Astrocyte (in vitro differentiated cells and primary cell): ENCODE measurements around the gene HPS5. TPM values are rescaled to one million over a fixed set of nuclear protein-coding genes. Genes with fewer than 3 reads are reported as not detected.
"Not testable (repeated sequence)": the region's sequence is repeated elsewhere in the genome, so short reads cannot be mapped to it uniquely, and the experiment has no call there.

Experiments used
- DNase-seq: peaks from one replicate; pipeline ENCODE4 v3.0.0-alpha.2; 2010; ENCODE audit warnings: low read depth
- FAIRE-seq: peaks from 2 replicates; lab custom pipeline; 2011; peaks lifted over from hg19 to GRCh38; lab: Jason Lieb, UNC
- H2AFZ ChIP-seq: 2 replicates; pipeline ENCODE4 v1.6.0; 2012; ENCODE audit warnings: low read depth, low read length, inconsistent platforms
- H3K27ac ChIP-seq: 2 replicates; pipeline ENCODE4 v1.5.1; 2011; ENCODE audit warnings: low read depth, low read length, inconsistent platforms
- H3K27me3 ChIP-seq: 2 replicates; pipeline ENCODE4 v1.6.0; 2011; ENCODE audit warnings: low read length, inconsistent platforms; ENCODE audit not compliant: insufficient read depth
- H3K36me3 ChIP-seq: 2 replicates; pipeline ENCODE4 v1.5.1; 2011; ENCODE audit warnings: low read length, inconsistent platforms; ENCODE audit not compliant: insufficient read depth
- H3K4me1 ChIP-seq: 2 replicates; pipeline ENCODE4 v1.5.1; 2011; ENCODE audit warnings: low read length, inconsistent platforms; ENCODE audit not compliant: insufficient read depth
- H3K4me2 ChIP-seq: 2 replicates; pipeline ENCODE4 v1.6.0; 2012; ENCODE audit warnings: low read length, inconsistent platforms
- H3K4me3 ChIP-seq: 2 replicates; pipeline ENCODE4 v1.5.1; 2011; ENCODE audit warnings: low read depth, mild to moderate bottlenecking, low read length, inconsistent platforms; ENCODE audit not compliant: insufficient read depth
- H3K79me2 ChIP-seq: 2 replicates; pipeline ENCODE4 v1.6.0; 2012; ENCODE audit warnings: mild to moderate bottlenecking, low read length, inconsistent platforms; ENCODE audit not compliant: insufficient read depth
- H3K9ac ChIP-seq: 2 replicates; pipeline ENCODE4 v1.6.0; 2012; ENCODE audit warnings: mild to moderate bottlenecking, low read length, inconsistent platforms
- H3K9me3 ChIP-seq: 2 replicates; pipeline ENCODE4 v1.5.1; 2012; ENCODE audit warnings: low read depth, mild to moderate bottlenecking, low read length, inconsistent platforms; ENCODE audit not compliant: insufficient read depth
- H4K20me1 ChIP-seq: 2 replicates; pipeline ENCODE4 v1.6.0; 2012; ENCODE audit warnings: low read length, inconsistent platforms; ENCODE audit not compliant: insufficient read depth
- H3K27ac Mint-ChIP-seq: one replicate; pipeline ENCODE4 v1.8.0; 2021; ENCODE audit warnings: mild to moderate bottlenecking, mixed read lengths; ENCODE audit not compliant: unreplicated experiment
- H3K27me3 Mint-ChIP-seq: one replicate; pipeline ENCODE4 v1.8.0; 2021; ENCODE audit warnings: low read depth, mixed read lengths; ENCODE audit not compliant: unreplicated experiment
- H3K36me3 Mint-ChIP-seq: one replicate; pipeline ENCODE4 v1.8.0; 2021; ENCODE audit warnings: low read depth, mixed read lengths; ENCODE audit not compliant: unreplicated experiment
- H3K4me1 Mint-ChIP-seq: one replicate; pipeline ENCODE4 v1.8.0; 2021; ENCODE audit warnings: low read depth, mixed read lengths; ENCODE audit not compliant: unreplicated experiment
- H3K4me3 Mint-ChIP-seq: one replicate; pipeline ENCODE4 v1.8.0; 2021; ENCODE audit warnings: mild to moderate bottlenecking, moderate library complexity, mixed read lengths; ENCODE audit not compliant: unreplicated experiment
- H3K9me3 Mint-ChIP-seq: one replicate; pipeline ENCODE4 v1.8.0; 2021; ENCODE audit warnings: mild to moderate bottlenecking, mixed read lengths; ENCODE audit not compliant: unreplicated experiment
- CTCF ChIP-seq: IDR thresholded peaks from 2 replicates; pipeline ENCODE4 v1.5.1; 2011; ENCODE audit warnings: low read depth, mild to moderate bottlenecking, inconsistent platforms, low read length, moderate library complexity; ENCODE audit not compliant: insufficient read depth
- EZH2 ChIP-seq: IDR thresholded peaks from 2 replicates; pipeline ENCODE4 v1.6.1; 2012; ENCODE audit warnings: mild to moderate bottlenecking, low read length, inconsistent platforms; ENCODE audit not compliant: insufficient read depth
- total RNA-seq: library from RNA; stranded (reverse); gene quantifications from 2 replicates; pipeline ENCODE4 v1.2.1, GENCODE V29; 2021

HPS5 gene
- total RNA-seq, 1 donor from 2014 or later, result 22.6 TPM

- TF ChIP-seq EZH2 (no peak), CTCF (no peak)
- Histone ChIP-seq H3K4me2 (no peak overlapping the region), H3K4me3 (no peak overlapping the region), H4K20me1 (no peaks in the 10 kb centered on the region), H3K27me3 (no peaks in the 10 kb centered on the region), H3K36me3 (no peaks in the 10 kb centered on the region), H3K9ac (no peak overlapping the region), H3K27ac (no peak overlapping the region), H3K79me2 (no peaks in the 10 kb centered on the region), H2AFZ (no peak overlapping the region), H3K9me3 (no peaks in the 10 kb centered on the region), H3K4me1 (no peaks in the 10 kb centered on the region)
- FAIRE-seq, result no peak
- peaks cover 2% of the 10 kb centered on the region for H3K27me3 Mint-ChIP-seq
- no peaks in the 10 kb centered on the region for H3K9me3 Mint-ChIP-seq
- no peak overlapping the region for H3K27ac Mint-ChIP-seq
- H3K4me1 Mint-ChIP-seq, result no peaks in the 10 kb centered on the region
- H3K36me3 Mint-ChIP-seq, result peaks cover 7% of the 10 kb centered on the region
- H3K4me3 Mint-ChIP-seq, result no peak overlapping the region
- no peak for DNase-seq
Measured at GRCh38 chr11:18271206-18271605, 50.7 kb downstream of the HPS5 start.

GRCh38 chr11:18270102-18270501 lies 51.8 kb downstream of the HPS5 start:
- H3K4me3 Mint-ChIP-seq, result no peak overlapping the region
- no peaks in the 10 kb centered on the region for H3K4me1 ChIP-seq
- H3K36me3 Mint-ChIP-seq, result peaks cover under 1% of the 10 kb centered on the region
- peaks cover 4% of the 10 kb centered on the region for H3K27me3 Mint-ChIP-seq
- no peak overlapping the region for H3K9ac ChIP-seq
- H3K36me3 ChIP-seq, result no peaks in the 10 kb centered on the region
- no peak for DNase-seq
- no peak for FAIRE-seq
- no peaks in the 10 kb centered on the region for H4K20me1 ChIP-seq
- H3K4me2 ChIP-seq, result no peak overlapping the region
- TF ChIP-seq EZH2 (no peak), CTCF (no peak)
- H3K4me3 ChIP-seq, result no peak overlapping the region
- no peaks in the 10 kb centered on the region for H3K9me3 ChIP-seq
- H3K4me1 Mint-ChIP-seq, result no peaks in the 10 kb centered on the region
- no peak overlapping the region for H3K27ac Mint-ChIP-seq
- H3K9me3 Mint-ChIP-seq, result no peaks in the 10 kb centered on the region
- H3K79me2 ChIP-seq, result no peaks in the 10 kb centered on the region
- H3K27ac ChIP-seq, result no peak overlapping the region
- H3K27me3 ChIP-seq, result no peaks in the 10 kb centered on the region
- no peak overlapping the region for H2AFZ ChIP-seq

- not testable (repeated sequence) for H3K9ac ChIP-seq, H3K27me3 ChIP-seq, H3K4me3 Mint-ChIP-seq, H3K9me3 Mint-ChIP-seq, H3K27me3 Mint-ChIP-seq, H3K9me3 ChIP-seq, DNase-seq, H3K4me2 ChIP-seq, H3K36me3 ChIP-seq, FAIRE-seq, H3K36me3 Mint-ChIP-seq, H3K27ac Mint-ChIP-seq, H3K4me1 Mint-ChIP-seq, H3K79me2 ChIP-seq, H3K4me1 ChIP-seq, H4K20me1 ChIP-seq, H3K4me3 ChIP-seq, H2AFZ ChIP-seq, H3K27ac ChIP-seq
Measured at GRCh38 chr11:18269252-18269651, 52.7 kb downstream of the HPS5 start.

GRCh38 chr11:18267335-18268133 lies 54.4 kb downstream of the HPS5 start:
- H3K4me1 Mint-ChIP-seq, H3K27me3 Mint-ChIP-seq, H3K79me2 ChIP-seq, H3K4me3 Mint-ChIP-seq, H2AFZ ChIP-seq, FAIRE-seq, H3K27ac ChIP-seq, H3K4me3 ChIP-seq, H3K9me3 Mint-ChIP-seq, H3K4me2 ChIP-seq, H3K36me3 Mint-ChIP-seq, H3K27me3 ChIP-seq, H3K36me3 ChIP-seq, H3K9me3 ChIP-seq, H4K20me1 ChIP-seq, H3K27ac Mint-ChIP-seq, H3K9ac ChIP-seq, DNase-seq, H3K4me1 ChIP-seq: not testable (repeated sequence)
